K562 (cell line): ENCODE results near the gene FTO. TPM values are rescaled to one million over a fixed set of nuclear protein-coding genes. Genes with fewer than 3 reads are reported as not detected.
A peak's percentile ranks its signal among the peaks of the same experiment; 100 is the strongest.

Source experiments
- ATAC-seq: fragments of 200-7000 bp; cut with Tn5 transposase; 3 replicates; pipeline ENCODE4 v1.9.1; 2020; ENCODE audit warnings: moderate library complexity
- BruUV-seq: library from RNA; stranded (reverse); fragments of 400-500 nt; replicated peaks from 2 replicates; lab custom pipeline; 2021; lab: Mats Ljungman, UMichigan
- CTCF ChIA-PET: fragments of 300-600 bp; formaldehyde crosslinking; extraction: SDS; loops from one replicate; lab custom pipeline; 2021; ENCODE audit warnings: low intra/inter-chr PET ratio; lab: Yijun Ruan, JAX
- POLR2A ChIA-PET: fragments of 300-600, 350-650 bp; sonication (Branson Sonifier 250); formaldehyde crosslinking; extraction: SDS; loops from one replicate; lab custom pipeline; 2021; ENCODE audit warnings: antibody characterized with exemption, inconsistent platforms; lab: Yijun Ruan, JAX
- DNase-seq, 4 experiments: peaks; one replicate each; pipeline versions ENCODE4 v3.0.0 to v3.0.0-alpha.2; 2011 to 2018; ENCODE audit warnings: low spot score in 3 of 4, mixed read lengths in 3 of 4; ENCODE audit errors: extremely low read depth in 1 of 4
- FAIRE-seq: peaks from 2 replicates; lab custom pipeline; 2011; peaks lifted over from hg19 to GRCh38; lab: Jason Lieb, UNC
- H2AFZ ChIP-seq: 2 replicates; pipeline ENCODE4 v1.6.0; 2011; ENCODE audit warnings: low read depth, low read length, control low read depth, inconsistent platforms
- H3K27ac ChIP-seq: fragments of 200-600 bp; 3 replicates; pipeline ENCODE4 v1.8.0; 2011; ENCODE audit warnings: low read depth, mild to moderate bottlenecking, control low read depth, inconsistent platforms, low read length, moderate library complexity, mixed read lengths; ENCODE audit errors: extremely low read depth
- H3K27me3 ChIP-seq, 2 experiments: fragments of 300-600 bp in 1 of 2; 2 replicates in 1 of 2; 3 replicates in 1 of 2; pipeline versions ENCODE4 v1.6.0 to v1.8.0; 2011; ENCODE audit warnings: inconsistent platforms in 2 of 2, low read length in 2 of 2, mild to moderate bottlenecking in 1 of 2, mixed read lengths in 1 of 2, moderate library complexity in 1 of 2; ENCODE audit not compliant: control insufficient read depth in 2 of 2, insufficient read depth in 2 of 2
- H3K36me3 ChIP-seq: fragments of 300-600 bp; 3 replicates; pipeline ENCODE4 v1.8.0; 2011; ENCODE audit warnings: mild to moderate bottlenecking, low read length, inconsistent platforms; ENCODE audit not compliant: control insufficient read depth, insufficient read depth
- H3K4me1 ChIP-seq, 2 experiments: fragments of 200-600 bp in 1 of 2; replicated peaks in 1 of 2; 2 replicates in 1 of 2; 3 replicates in 1 of 2; pipeline versions ENCODE4 v1.5.1 to v1.8.0; 2011; ENCODE audit warnings: inconsistent platforms in 2 of 2, low read length in 2 of 2, mild to moderate bottlenecking in 1 of 2, mixed read lengths in 1 of 2, moderate library complexity in 1 of 2; ENCODE audit not compliant: control insufficient read depth in 2 of 2, insufficient read depth in 2 of 2
- H3K4me2 ChIP-seq: 2 replicates; pipeline ENCODE4 v1.6.1; 2011; ENCODE audit warnings: low read length, control low read depth, inconsistent platforms, mixed read lengths; ENCODE audit not compliant: insufficient read depth
- H3K4me3 ChIP-seq: fragments of 200-600 bp; sonication (generic), shearing (Covaris generic); 2 replicates; pipeline ENCODE4 v1.5.1; 2016; ENCODE audit warnings: control low read depth, inconsistent platforms
- H3K79me2 ChIP-seq: fragments of 200-600 bp; 3 replicates; pipeline ENCODE4 v1.8.0; 2011; ENCODE audit warnings: low read length, inconsistent platforms; ENCODE audit not compliant: control insufficient read depth, insufficient read depth
- H3K9ac ChIP-seq, 2 experiments: 2 replicates each; pipeline versions ENCODE4 v1.6.0 to v1.6.1; 2011; ENCODE audit warnings: low read depth in 2 of 2, low read length in 2 of 2, control low read depth in 1 of 2, inconsistent platforms in 1 of 2, mild to moderate bottlenecking in 1 of 2, mixed read lengths in 1 of 2; ENCODE audit not compliant: insufficient read depth in 1 of 2
- H3K9me1 ChIP-seq: one replicate; pipeline ENCODE4 v1.6.0; 2011; ENCODE audit warnings: inconsistent platforms, mild to moderate bottlenecking, low read length, moderate library complexity; ENCODE audit not compliant: control insufficient read depth, insufficient read depth
- H3K9me3 ChIP-seq: replicated peaks from 2 replicates; pipeline ENCODE4 v1.5.1; 2011; ENCODE audit warnings: low read depth, low read length, inconsistent platforms; ENCODE audit not compliant: control insufficient read depth, insufficient read depth
- H4K20me1 ChIP-seq: replicated peaks from 2 replicates; pipeline ENCODE4 v1.6.1; 2011; ENCODE audit warnings: low read length, inconsistent platforms, mixed read lengths; ENCODE audit not compliant: control insufficient read depth, insufficient read depth
- C11orf30 ChIP-seq: fragments of 450-650 bp; IDR thresholded peaks from 2 replicates; pipeline ENCODE4 v1.6.1; 2016; ENCODE audit warnings: low read depth, mild to moderate bottlenecking
- CEBPZ ChIP-seq: fragments of 150-350 bp; IDR thresholded peaks from 2 replicates; pipeline ENCODE4 v1.6.1; 2014; ENCODE audit warnings: low read depth, mild to moderate bottlenecking, low read length, borderline replicate concordance
- DPF2 ChIP-seq: fragments of 450-650 bp; IDR thresholded peaks from 2 replicates; pipeline ENCODE4 v1.6.1; 2016
- FIP1L1 ChIP-seq: fragments of 200-400 bp; formaldehyde crosslinking; IDR thresholded peaks from 2 replicates; pipeline ENCODE4 v1.6.1; 2018; ENCODE audit warnings: mild to moderate bottlenecking, low read depth, low read length; ENCODE audit not compliant: poor library complexity, severe bottlenecking
- MBD1 ChIP-seq: fragments of 250-450 bp; sonication (Bioruptor Pico); IDR thresholded peaks from 2 replicates; pipeline ENCODE4 v1.8.0; 2022; ENCODE audit warnings: inconsistent platforms
- MBD2 ChIP-seq: sonication (generic); IDR thresholded peaks from 2 replicates; pipeline ENCODE4 v1.6.1; 2016; ENCODE audit warnings: low read depth, borderline replicate concordance
- RNF219 ChIP-seq: fragments of 250-450 bp; sonication (Bioruptor Pico); IDR thresholded peaks from 2 replicates; pipeline ENCODE4 v1.5.0; 2022; ENCODE audit warnings: mild to moderate bottlenecking
- SMARCA4 ChIP-seq: fragments of 450-650 bp; IDR thresholded peaks from 2 replicates; pipeline ENCODE4 v1.6.1; 2016
- ZKSCAN3 ChIP-seq: fragments of 250-450 bp; sonication (Bioruptor Pico); IDR thresholded peaks from 2 replicates; pipeline ENCODE4 v1.4.0; 2020
- ZNF644 ChIP-seq: fragments of 200-800 bp; sonication (Bioruptor generic); IDR thresholded peaks from 2 replicates; pipeline ENCODE4 v1.6.1; 2016; ENCODE audit warnings: low read depth, missing genetic modification characterization, missing compliant biosample characterization
- ZNF76 ChIP-seq: fragments of 250-450 bp; sonication (Bioruptor Pico); IDR thresholded peaks from 2 replicates; pipeline ENCODE4 v1.4.0; 2020; ENCODE audit warnings: mild to moderate bottlenecking, moderate library complexity, borderline replicate concordance
- WGBS: fragments of 100-300 bp; shearing (Covaris generic); methylation state at CpG from one replicate; pipeline ENCODE4 v1.1.6; 2016; ENCODE audit warnings: low coverage, mixed read lengths; ENCODE audit not compliant: insufficient coverage; ENCODE audit errors: missing lambda C conversion rate; 5-methylcytosine and 5-hydroxymethylcytosine counted together
- in situ Hi-C: fragments of 300-500 bp; cut with MboI; formaldehyde crosslinking; loops from 4 replicates; pipeline ENCODE4 v1.15.0; 2018; ENCODE audit warnings: inconsistent platforms, mixed read lengths
- intact Hi-C: fragments of 100-400 bp; cut with micrococcal nuclease; formaldehyde crosslinking; loops from 2 replicates; pipeline ENCODE4 v1.14.2; 2022
- polyA plus RNA-seq, 8 experiments: library from polyadenylated mRNA; depleted of rRNA in 4 of 8; stranded (reverse) in 5 of 8; unstranded in 3 of 8; fragments of >200 nt; fragmentation: Nextera tagmentation in 2 of 8; fragmentation: Illumina TruSeq in 1 of 8; extraction: Ambion mirVana in 2 of 8; extraction: Trizol in 1 of 8; gene quantifications; 2 replicates each; pipeline versions ENCODE4 v1.2.1 to v1.2.3, GENCODE V29; 2011 to 2014; ENCODE audit warnings: inconsistent platforms in 1 of 8, missing spikeins in 1 of 8
- total RNA-seq, 7 experiments: library from RNA; depleted of rRNA in 6 of 7; stranded (reverse); fragments of >200 nt in 6 of 7; fragmentation: Illumina TruSeq in 2 of 7; extraction: Trizol in 2 of 7; gene quantifications; 2 replicates each; pipeline versions ENCODE4 v1.2.1 to v1.2.3, GENCODE V29; 2011 to 2021; ENCODE audit warnings: low replicate concordance in 1 of 7

FTO gene
- total and polyA plus RNA-seq, 9 of the 15 experiments (the other 6 are each of a cell fraction or from before 2014, with no cell fraction given), result 11.3 to 27.7 (median 25.5) TPM

GRCh38 chr16:53865494-53865863 is 161.5 kb downstream of the FTO start:
- intact Hi-C loops, result no loop called here
- no peaks in the 10 kb centered on the region for H3K36me3 ChIP-seq
- DNase-seq (peak; percentile 13 to 62 (median 38)), ATAC-seq (peak; percentile 75), FAIRE-seq (peak; percentile 80)
- no peak overlapping the region for H3K4me2 ChIP-seq
- WGBS, result 0% methylated on average over 1 of the region's 1 CpG
- no peaks in the 10 kb centered on the region for H3K79me2 ChIP-seq
- H3K4me3 ChIP-seq, result no peak overlapping the region
- ChIA-PET CTCF (no interaction called here), POLR2A (no interaction called here)
- no peaks in the 10 kb centered on the region for H3K9me1 ChIP-seq
- in situ Hi-C loops, result no loop called here
- peak overlapping the region; percentile 56 for H3K27ac ChIP-seq
- H3K27me3 ChIP-seq, result no peaks in the 10 kb centered on the region
- BruUV-seq, result no TSS peak
- H3K9ac ChIP-seq, result no peak overlapping the region
- peaks cover 0 to 10% of the 10 kb centered on the region in 2 experiments; a peak in 3 of 5 replicates for H3K4me1 ChIP-seq
- H4K20me1 ChIP-seq, result no peaks in the 10 kb centered on the region
- no peaks in the 10 kb centered on the region; the same call in 1 of the 2 replicates for H3K9me3 ChIP-seq
- peak overlapping the region; percentile 25; the same call in 1 of the 2 replicates for H2AFZ ChIP-seq
- no peak for TF ChIP-seq ZKSCAN3 (CRISPR knock-in tag)
- TF ChIP-seq C11orf30, result peak; percentile 25; the same call in 1 of the 2 replicates
- TF ChIP-seq MBD2, result no peak
- no peak for TF ChIP-seq CEBPZ
- TF ChIP-seq MBD1 (CRISPR knock-in tag), result no peak
- TF ChIP-seq SMARCA4, result peak; percentile 69; the same call in 1 of the 2 replicates
- no peak for TF ChIP-seq FIP1L1
- no peak for TF ChIP-seq RNF219
- TF ChIP-seq ZNF644 (tag), result 0 out of 2 replicates have a peak, but pooled peaks have one; percentile 55
- no peak for TF ChIP-seq ZNF76 (CRISPR knock-in tag)
- TF ChIP-seq DPF2, result peak; percentile 61
